Tibial nerve (tissue), 4 donors: Measurements from ENCODE around the gene POLR3B. TPM values are rescaled to one million over a fixed set of nuclear protein-coding genes. Genes with fewer than 3 reads are reported as not detected.

Experiments used
- DNase-seq, 2 donors: peaks; one replicate each; pipeline ENCODE4 v3.0.0-alpha.2; 2019; ENCODE audit warnings: low spot score in 2 of 2
- H3K27ac ChIP-seq, 4 donors: fragments of 200-600 bp; sonication (generic) in 3 of 4; one replicate each; pipeline ENCODE4 v1.5.1; 2017 to 2019; ENCODE audit warnings: mild to moderate bottlenecking in 1 of 4
- H3K27me3 ChIP-seq, 2 donors: fragments of 200-600 bp; sonication (generic) in 1 of 2; one replicate each; pipeline versions ENCODE4 v1.5.1 to v1.6.0; 2017 to 2019
- H3K36me3 ChIP-seq, 3 donors: fragments of 200-600 bp; sonication (generic); one replicate each; pipeline ENCODE4 v1.5.1; 2018 to 2019
- H3K4me1 ChIP-seq, 4 donors: fragments of 200-600 bp; sonication (generic) in 3 of 4; one replicate each; pipeline ENCODE4 v1.5.1; 2017 to 2019
- H3K4me3 ChIP-seq, 4 donors: fragments of 200-600 bp; sonication (generic) in 3 of 4; one replicate each; pipeline ENCODE4 v1.5.1; 2017 to 2019; ENCODE audit warnings: mild to moderate bottlenecking in 1 of 4, moderate library complexity in 1 of 4
- H3K9me3 ChIP-seq, 4 donors: fragments of 200-600 bp; sonication (generic) in 3 of 4; one replicate each; pipeline ENCODE4 v1.5.1; 2017 to 2019
- CTCF ChIP-seq, 5 experiments: fragments of 200-600 bp in 3 of 5; fragments of 450-650 bp in 2 of 5; sonication (generic) in 3 of 5; IDR thresholded peaks; one replicate each; pipeline ENCODE4 v1.5.1; 2016 to 2019; ENCODE audit warnings: antibody characterized with exemption in 5 of 5, mild to moderate bottlenecking in 3 of 5, moderate library complexity in 2 of 5
- EP300 ChIP-seq, 2 donors: sonication (generic); formaldehyde crosslinking; IDR thresholded peaks; one replicate each; pipeline ENCODE4 v1.6.1; 2017; ENCODE audit warnings: antibody characterized with exemption in 2 of 2, mild to moderate bottlenecking in 1 of 2
- POLR2A ChIP-seq, 2 donors: fragments of 450-650 bp; IDR thresholded peaks; one replicate each; pipeline ENCODE4 v1.6.1; 2017; ENCODE audit warnings: antibody characterized with exemption in 2 of 2, mild to moderate bottlenecking in 2 of 2, moderate library complexity in 2 of 2
- WGBS, 2 donors: methylation state at CpG; one replicate each; pipeline ENCODE4 v1.1.5; 2018; 5-methylcytosine and 5-hydroxymethylcytosine counted together
- total RNA-seq, 4 donors: library from RNA; depleted of rRNA; stranded (reverse); fragments of >200 nt; gene quantifications; one replicate each; pipeline ENCODE4 v1.1.0, GENCODE V29; 2016

POLR3B gene
- 10 to 100 TPM in 1 of 4 donors, 1 to 10 TPM in 3; 6.3 to 21.0 (median 7.7) TPM for total RNA-seq

- TF ChIP-seq CTCF (IDR thresholded peaks at IDR 0.05) (peak; percentile 83 to 94 (median 90)), POLR2A (IDR thresholded peaks at IDR 0.05) (peak; percentile 64 to 74), EP300 (IDR thresholded peaks at IDR 0.05) (peak; percentile 59 to 95)
- no peaks in the 10 kb centered on the region for H3K36me3 ChIP-seq
- peak; percentile 90 to 93 for DNase-seq
- peak within 1 kb of the TSS; percentile 72 to 94 (median 86) for H3K27ac ChIP-seq
- peak within 1 kb of the TSS; percentile 44 to 86 (median 77) for H3K4me3 ChIP-seq
- H3K27me3 ChIP-seq, result no peaks in the 10 kb centered on the region
- peaks cover 0 to 24% (median 6%) of the 10 kb centered on the region in 4 donors for H3K4me1 ChIP-seq
- 1% methylated on average over 46 to 53 of the region's 63 CpGs for WGBS, 2 donors
- H3K9me3 ChIP-seq, result no peaks in the 10 kb centered on the region
Measured at GRCh38 chr12:106357549-106358395, at the start of gene POLR3B. Gene POLR3B (plus strand): TSS chr12:106357748. CDS start chr12:106357880, 132 bp downstream.

GRCh38 chr12:106308121-106308520 is 49.4 kb upstream of the POLR3B start:
- Histone ChIP-seq H3K4me1 (peaks cover 0 to 86% (median 33%) of the 10 kb centered on the region in 4 donors), H3K27me3 (no peaks in the 10 kb centered on the region), H3K4me3 (no peak overlapping the region), H3K9me3 (no peaks in the 10 kb centered on the region), H3K36me3 (peaks cover 0 to 13% (median 0%) of the 10 kb centered on the region in 3 donors), H3K27ac (no peak overlapping the region)
- 63 to 64% methylated on average over 1 of the region's 1 CpG for WGBS, 2 donors
- no peak for DNase-seq
- TF ChIP-seq EP300 (IDR thresholded peaks at IDR 0.05) (no peak), POLR2A (IDR thresholded peaks at IDR 0.05) (no peak), CTCF (IDR thresholded peaks at IDR 0.05) (no peak)

DNA sequence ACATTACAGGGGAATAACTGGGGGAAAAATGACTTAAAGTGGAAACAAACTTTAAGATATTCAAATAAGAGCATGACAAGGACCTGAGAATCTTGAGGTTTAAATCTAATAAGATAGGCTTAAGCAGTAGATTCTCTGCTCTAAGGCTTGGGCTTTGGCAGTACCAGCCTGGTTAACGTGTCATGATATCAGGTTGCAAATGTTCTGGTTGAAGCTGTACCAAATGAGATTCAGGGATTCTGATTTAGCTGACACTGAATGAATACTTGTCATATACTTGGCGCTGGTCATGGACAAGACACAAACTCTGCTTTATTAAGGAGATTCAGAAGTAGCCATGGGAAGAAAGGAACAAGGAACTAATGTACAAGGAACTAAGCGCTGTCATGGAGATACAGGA is 48.9 kb upstream of the POLR3B start:
- no peaks in the 10 kb centered on the region for H3K27me3 ChIP-seq
- no peaks in the 10 kb centered on the region for H3K9me3 ChIP-seq
- no peak for DNase-seq

DNA sequence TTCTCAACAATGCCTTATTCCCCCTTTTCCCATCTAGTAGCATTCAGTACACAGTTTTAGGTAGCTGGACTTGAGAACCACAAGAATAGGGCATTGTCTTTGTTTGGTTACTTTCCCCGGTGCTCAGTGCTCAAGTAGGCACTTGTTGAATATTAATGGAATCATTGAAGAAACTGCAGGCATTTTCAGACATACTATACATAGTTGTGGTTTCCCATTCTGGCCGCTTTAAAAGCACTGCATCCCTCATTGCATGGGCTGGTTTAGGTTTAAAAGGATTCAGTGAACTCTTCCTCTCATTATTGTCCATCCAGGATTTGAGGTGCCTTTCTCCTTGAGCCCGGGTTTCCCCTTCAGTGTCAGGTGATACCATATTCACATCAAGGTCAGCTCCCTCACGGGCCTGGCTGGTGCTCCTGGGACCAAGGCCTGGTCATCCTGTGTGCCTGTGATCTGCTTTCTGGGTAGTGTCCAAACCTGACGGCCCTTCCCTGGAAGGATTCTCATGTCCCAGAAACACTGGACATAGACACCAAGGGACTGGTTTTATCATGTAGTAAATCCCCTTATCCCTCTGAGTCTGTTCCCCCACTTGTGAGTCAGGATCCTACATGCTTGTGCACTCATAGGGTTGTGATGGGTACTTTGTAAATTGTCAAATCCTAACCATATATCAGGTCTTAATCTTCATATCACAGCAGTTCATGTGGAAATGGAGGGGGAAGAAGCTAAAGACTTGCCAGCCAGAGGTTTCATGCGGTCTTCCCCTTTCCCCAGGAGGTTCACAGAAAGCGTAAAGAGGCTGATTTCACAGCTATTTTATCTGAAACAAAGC is 47.7 kb upstream of the POLR3B start:
- WGBS, 2 donors, result 49 to 58% methylated on average over 7 of the region's 7 CpGs
- Histone ChIP-seq H3K27ac (peak overlapping the region in 1 of 4 donors; percentile 0), H3K4me3 (no peak overlapping the region), H3K36me3 (peaks cover 0 to 25% (median 2%) of the 10 kb centered on the region in 3 donors), H3K4me1 (peaks cover 0 to 70% (median 19%) of the 10 kb centered on the region in 4 donors), H3K27me3 (no peaks in the 10 kb centered on the region), H3K9me3 (no peaks in the 10 kb centered on the region)
- TF ChIP-seq POLR2A (IDR thresholded peaks at IDR 0.05), result no peak
- no peak for TF ChIP-seq EP300 (IDR thresholded peaks at IDR 0.05)
- no peak for TF ChIP-seq CTCF (IDR thresholded peaks at IDR 0.05)
- DNase-seq, result no peak

More for the DNA sequence above, 48.9 kb upstream of the POLR3B start:
- Histone ChIP-seq H3K27ac (no peak overlapping the region), H3K4me3 (no peak overlapping the region), H3K4me1 (peaks cover 0 to 83% (median 31%) of the 10 kb centered on the region in 4 donors), H3K36me3 (peaks cover 0 to 13% (median 0%) of the 10 kb centered on the region in 3 donors)
- no peak for TF ChIP-seq CTCF (IDR thresholded peaks at IDR 0.05)
- TF ChIP-seq EP300 (IDR thresholded peaks at IDR 0.05), result no peak
- TF ChIP-seq POLR2A (IDR thresholded peaks at IDR 0.05), result no peak
- 86% methylated on average over 3 of the region's 3 CpGs for WGBS, 2 donors
